Motor neuron (in vitro differentiated cells): ENCODE results near the gene ARHGAP6. TPM values are rescaled to one million over a fixed set of nuclear protein-coding genes. Genes with fewer than 3 reads are reported as not detected.

Experiments
- ATAC-seq, 8 experiments: fragments of 200-7000 bp; cut with Tn5 transposase; replicated peaks in 6 of 8; 2 replicates each; pipeline ENCODE4 v1.8.0; 2021; ENCODE audit warnings: mild to moderate bottlenecking in 8 of 8, moderate library complexity in 8 of 8
- H3K27ac ChIP-seq, 2 donors: fragments of 250-450 bp; sonication (Bioruptor Pico); 2 replicates each; pipeline ENCODE4 v1.9.0; 2021; ENCODE audit warnings: antibody characterized with exemption in 2 of 2, mild to moderate bottlenecking in 2 of 2, moderate library complexity in 1 of 2
- H3K4me1 ChIP-seq, 2 donors: fragments of 250-450 bp; sonication (Bioruptor Pico); replicated peaks in 1 of 2; 2 replicates each; pipeline ENCODE4 v1.6.1; 2021; ENCODE audit warnings: antibody characterized with exemption in 2 of 2, mild to moderate bottlenecking in 2 of 2, moderate library complexity in 1 of 2
- H3K4me3 ChIP-seq, 5 donors: fragments of 250-450 bp; sonication (Bioruptor Pico); 2 replicates each; pipeline ENCODE4 v1.9.0; 2021; ENCODE audit warnings: antibody characterized with exemption in 5 of 5, mild to moderate bottlenecking in 5 of 5, moderate library complexity in 4 of 5
- WGBS, 10 experiments: fragments of 450-650 bp; shearing (Covaris generic); methylation state at CpG; one replicate each; pipeline ENCODE4 v1.0.0; 2022; 5-methylcytosine and 5-hydroxymethylcytosine counted together
- in situ Hi-C, 9 experiments: fragments of 400-800 bp; cut with MboI; loops; one replicate each; pipeline ENCODE4 v1.15.0; 2021; ENCODE audit warnings: low sequenced_read_pairs in 9 of 9, low pct_unique_long_range_greater_than_20kb in 2 of 9; ENCODE audit not compliant: unreplicated experiment in 9 of 9
- total RNA-seq, 8 experiments: library from RNA; unstranded; fragments of 300-600 nt; gene quantifications; 2 replicates each; pipeline versions ENCODE4 v1.2.3 to v1.2.4, GENCODE V29; 2022

Gene ARHGAP6
- total RNA-seq, 8 experiments from 2014 or later: 0.50 to 7.6 (median 2.6) TPM

DNA sequence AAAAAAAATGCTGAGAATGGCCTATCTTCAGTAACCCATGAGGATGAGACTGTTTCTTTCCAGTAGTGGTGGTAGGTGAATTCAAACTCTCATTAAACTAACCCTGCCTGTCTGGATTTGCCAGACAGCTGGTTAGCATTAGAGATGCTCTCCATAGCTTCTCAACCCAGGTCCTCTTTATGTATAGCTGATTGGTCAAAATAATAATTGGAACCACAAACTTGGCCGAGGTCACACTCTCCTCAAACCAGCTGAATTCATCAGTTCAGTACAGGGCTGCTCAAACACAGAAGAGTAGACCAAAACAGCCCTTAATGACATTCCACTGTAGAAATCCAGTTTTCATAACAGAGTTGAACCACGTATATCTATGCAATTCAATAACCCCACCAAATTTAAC, 469.2 kb downstream of the ARHGAP6 start:
- H3K4me3 ChIP-seq: no peak overlapping the region
- 0 to 80% (median 34%) methylated on average over 1 to 2 of the region's 2 CpGs; no CpG with 5 or more reads in 4 of the 10 experiments for WGBS, 10 experiments
- H3K27ac ChIP-seq: no peak overlapping the region
- no peak for ATAC-seq
- in situ Hi-C loops: no loop called here
- no peaks in the 10 kb centered on the region for H3K4me1 ChIP-seq

DNA sequence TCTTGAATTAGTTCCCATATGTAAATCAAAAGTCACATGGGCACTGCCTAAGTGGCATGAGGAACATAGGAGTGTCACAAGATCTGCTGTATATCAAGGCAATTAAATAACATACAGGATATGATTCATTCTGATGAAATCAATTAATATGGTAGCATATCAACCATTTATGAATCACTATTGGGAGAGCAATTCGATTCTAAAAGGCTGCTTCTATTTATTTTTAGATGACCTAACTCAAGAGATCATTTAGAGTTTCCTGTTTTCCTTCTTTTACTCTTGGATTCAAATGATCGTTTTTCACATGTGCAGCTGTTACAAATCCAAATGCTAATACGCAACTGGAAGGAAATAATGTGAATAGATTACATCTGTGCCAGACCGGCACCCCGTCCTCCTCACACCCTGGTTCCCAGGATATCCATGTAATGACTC, 472.7 kb downstream of the ARHGAP6 start:
- ATAC-seq: peak in 3 of 8 experiments; percentile 25 to 70 (median 61)
- in situ Hi-C loops: no loop called here
- WGBS, 10 experiments: 0 to 55% (median 40%) methylated on average over 1 to 5 of the region's 5 CpGs; no CpG with 5 or more reads in 3 of the 10 experiments

DNA sequence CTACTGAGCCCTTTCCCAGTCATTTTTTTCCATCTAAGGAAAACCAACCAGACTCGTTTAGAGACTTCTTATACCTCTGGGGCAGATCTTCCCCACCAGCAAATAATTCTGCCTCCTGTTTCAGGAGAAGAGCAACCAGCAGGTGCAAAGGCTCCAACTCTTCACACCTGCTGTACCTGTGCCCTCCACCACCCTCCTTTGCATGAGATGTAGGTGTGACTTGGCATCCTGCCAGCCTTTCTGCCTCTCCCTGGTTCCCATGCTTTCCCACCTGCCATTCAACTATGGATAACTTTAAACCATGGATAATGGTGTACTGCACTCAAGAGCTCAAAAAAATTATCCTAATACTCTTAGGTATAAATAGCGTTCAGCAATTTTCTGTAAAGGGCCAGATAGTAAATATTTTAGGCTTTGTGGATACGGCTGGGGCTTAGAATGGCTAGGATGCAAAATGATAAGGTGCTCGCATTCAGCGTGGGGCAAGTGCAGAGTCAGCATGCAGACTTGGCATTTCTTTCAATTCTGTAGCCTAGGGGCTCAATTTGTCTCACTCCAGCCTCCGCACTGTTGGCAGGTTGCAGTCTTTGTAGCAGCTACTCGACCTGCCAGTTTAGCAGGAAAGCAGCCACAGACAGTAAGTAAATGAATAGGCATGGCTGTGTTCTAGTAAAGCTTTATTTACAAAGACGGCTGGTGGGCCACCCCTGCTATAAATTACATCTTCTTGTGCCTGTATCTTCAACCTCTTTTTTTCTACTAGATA, 474.8 kb downstream of the ARHGAP6 start:
- Histone ChIP-seq H3K4me1 (no peaks in the 10 kb centered on the region), H3K27ac (no peak overlapping the region), H3K4me3 (no peak overlapping the region)
- in situ Hi-C loops: no loop called here
- peak in 1 of 8 experiments; percentile 82 for ATAC-seq
- 36 to 100% (median 49%) methylated on average over 1 to 8 of the region's 8 CpGs; no CpG with 5 or more reads in 5 of the 10 experiments for WGBS, 10 experiments

More for the DNA sequence above, 472.7 kb downstream of the ARHGAP6 start:
- Histone ChIP-seq H3K27ac (no peak overlapping the region), H3K4me1 (no peaks in the 10 kb centered on the region), H3K4me3 (no peak overlapping the region)

- H3K4me3 ChIP-seq: no peak overlapping the region
- no peak overlapping the region for H3K27ac ChIP-seq
- 80 to 100% (median 100%) methylated on average over 1 of the region's 1 CpG; no CpG with 5 or more reads in 7 of the 10 experiments for WGBS, 10 experiments
- H3K4me1 ChIP-seq: no peaks in the 10 kb centered on the region
- ATAC-seq: no peak
- in situ Hi-C loops: no loop called here
Measured at GRCh38 chrX:11189097-11189496, 476.6 kb downstream of the ARHGAP6 start.

- Histone ChIP-seq H3K27ac (no peak overlapping the region), H3K4me3 (no peak overlapping the region), H3K4me1 (no peaks in the 10 kb centered on the region)
- in situ Hi-C loops: no loop called here
- WGBS, 10 experiments: 0 to 100% (median 80%) methylated on average over 1 to 6 of the region's 7 CpGs; no CpG with 5 or more reads in 3 of the 10 experiments
- no peak for ATAC-seq
Measured at GRCh38 chrX:11188664-11189063, 477.1 kb downstream of the ARHGAP6 start.

GRCh38 chrX:11187001-11187400, 478.7 kb downstream of the ARHGAP6 start:
- WGBS, 10 experiments: 60 to 86% (median 75%) methylated on average over 1 to 3 of the region's 3 CpGs; no CpG with 5 or more reads in 7 of the 10 experiments
- Histone ChIP-seq H3K27ac (no peak overlapping the region), H3K4me1 (no peaks in the 10 kb centered on the region), H3K4me3 (no peak overlapping the region)
- in situ Hi-C loops: no loop called here
- no peak for ATAC-seq

DNA sequence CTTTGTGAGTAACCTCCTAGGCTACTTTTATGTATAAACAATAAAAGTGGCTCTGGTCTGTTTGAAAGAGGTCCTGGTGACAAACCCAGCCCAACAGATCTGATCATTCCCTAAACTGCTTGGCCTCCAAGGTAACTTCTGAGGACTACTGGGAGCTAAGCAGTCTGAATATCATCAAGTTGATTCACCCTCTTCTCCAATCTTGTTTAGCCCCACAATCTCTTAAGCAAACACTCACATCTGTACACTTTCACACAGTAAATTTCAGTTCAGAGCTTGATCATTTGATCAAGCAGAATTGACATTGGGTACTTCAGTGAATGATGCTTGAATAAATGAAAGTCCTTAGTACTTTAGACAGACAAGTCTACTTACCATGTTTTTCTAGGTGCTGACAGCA, 479.9 kb downstream of the ARHGAP6 start:
- H3K27ac ChIP-seq: no peak overlapping the region
- no peak for ATAC-seq
- in situ Hi-C loops: no loop called here
- no peak overlapping the region for H3K4me3 ChIP-seq
- H3K4me1 ChIP-seq: no peaks in the 10 kb centered on the region

- Histone ChIP-seq H3K4me3 (no peak overlapping the region), H3K27ac (no peak overlapping the region), H3K4me1 (no peaks in the 10 kb centered on the region)
- 70 to 100% (median 82%) methylated on average over 1 to 5 of the region's 5 CpGs; no CpG with 5 or more reads in 6 of the 10 experiments for WGBS, 10 experiments
- no peak for ATAC-seq
- in situ Hi-C loops: no loop called here
Measured at GRCh38 chrX:11180571-11180970, 485.1 kb downstream of the ARHGAP6 start.

DNA sequence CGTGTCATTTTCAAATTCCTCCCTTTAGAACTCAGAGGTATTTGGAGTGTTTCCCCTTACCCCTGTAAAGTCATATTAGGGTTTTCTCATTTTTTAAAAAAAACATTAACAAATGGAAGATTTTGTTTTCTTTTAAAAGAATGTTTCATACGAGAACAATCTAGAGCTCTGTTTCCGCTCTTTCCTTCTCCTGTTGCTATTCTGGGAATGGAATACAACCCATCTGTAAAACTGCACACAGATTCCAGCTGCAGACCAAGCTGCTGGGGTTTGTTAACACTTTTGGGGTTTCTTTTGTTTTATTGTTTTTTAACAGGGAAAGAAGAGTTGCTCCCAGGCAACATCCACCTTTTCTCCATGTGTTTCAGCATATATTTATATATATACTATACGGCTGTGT, 493.3 kb downstream of the ARHGAP6 start:
- 45 to 100% (median 90%) methylated on average over 1 to 4 of the region's 4 CpGs; no CpG with 5 or more reads in 1 of the 10 experiments for WGBS, 10 experiments
- no peaks in the 10 kb centered on the region for H3K4me1 ChIP-seq
- no peak for ATAC-seq
- no peak overlapping the region for H3K4me3 ChIP-seq
- in situ Hi-C loops: loop anchor here in 2 of 9 experiments (25.0 kb wide), 1 partner anchor 365 kb away; no protein-coding TSS in a partner anchor
- H3K27ac ChIP-seq: no peak overlapping the region

GRCh38 chrX:11171956-11172355, 493.8 kb downstream of the ARHGAP6 start:
- ATAC-seq: no peak
- in situ Hi-C loops: loop anchor here in 2 of 9 experiments (25.0 kb wide), 1 partner anchor 365 kb away; no protein-coding TSS in a partner anchor
- H3K27ac ChIP-seq: no peak overlapping the region
- no peaks in the 10 kb centered on the region for H3K4me1 ChIP-seq
- no peak overlapping the region for H3K4me3 ChIP-seq
- 19 to 100% (median 76%) methylated on average over 1 to 3 of the region's 4 CpGs; no CpG with 5 or more reads in 4 of the 10 experiments for WGBS, 10 experiments

GRCh38 chrX:11164433-11164832, 501.3 kb downstream of the ARHGAP6 start:
- in situ Hi-C loops: loop anchor here in 2 of 9 experiments (25.0 kb wide), 1 partner anchor 373 kb away; no protein-coding TSS in a partner anchor
- WGBS, 10 experiments: 46 to 100% methylated on average over 1 to 3 of the region's 6 CpGs; no CpG with 5 or more reads in 8 of the 10 experiments
- Histone ChIP-seq H3K4me1 (no peaks in the 10 kb centered on the region), H3K27ac (no peak overlapping the region), H3K4me3 (no peak overlapping the region)
- no peak for ATAC-seq

DNA sequence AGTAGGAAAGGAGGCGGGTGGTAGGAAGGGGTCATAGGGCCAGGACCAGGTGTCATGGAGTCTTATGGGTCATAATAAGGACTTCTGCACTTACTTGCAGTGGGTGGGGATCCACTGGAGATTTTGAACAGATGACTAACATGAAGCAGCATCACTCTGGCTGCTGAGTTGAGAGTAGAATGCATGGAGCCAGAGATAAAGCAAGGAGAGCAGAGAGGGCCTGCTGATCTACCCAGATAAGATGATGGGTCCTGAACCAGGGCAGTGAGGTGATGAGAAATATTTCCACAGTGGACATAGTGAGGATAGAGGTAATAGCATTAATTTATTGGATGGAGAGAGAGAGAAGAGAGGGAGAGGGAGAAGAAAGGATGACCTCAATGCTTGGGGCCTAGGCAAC, 506.6 kb downstream of the ARHGAP6 start:
- in situ Hi-C loops: loop anchor here in 2 of 9 experiments (25.0 kb wide), 1 partner anchor 378 kb away; no protein-coding TSS in a partner anchor
- 44 to 100% (median 57%) methylated on average over 1 of the region's 1 CpG; no CpG with 5 or more reads in 7 of the 10 experiments for whole genome bisulfite sequencing, 10 experiments

GRCh38 chrX:11151799-11152559, 513.7 kb downstream of the ARHGAP6 start:
- Histone ChIP-seq H3K4me3 (no peak overlapping the region), H3K4me1 (no peaks in the 10 kb centered on the region), H3K27ac (no peak overlapping the region)
- ATAC-seq: no peak
- 36 to 100% (median 50%) methylated on average over 1 to 4 of the region's 4 CpGs; no CpG with 5 or more reads in 5 of the 10 experiments for WGBS, 10 experiments
- in situ Hi-C loops: loop anchor here in 2 of 9 experiments (25.0 kb wide), 1 partner anchor 385 kb away; no protein-coding TSS in a partner anchor

More for the DNA sequence above, 506.6 kb downstream of the ARHGAP6 start:
- no peak for ATAC-seq
- Histone ChIP-seq H3K4me1 (no peaks in the 10 kb centered on the region), H3K27ac (no peak overlapping the region), H3K4me3 (no peak overlapping the region)
